Glutamatergic neuron (in vitro differentiated cells): Measurements from ENCODE around the gene MMP28. TPM values are rescaled to one million over a fixed set of nuclear protein-coding genes. Genes with fewer than 3 reads are reported as not detected.

Experiments
- DNase-seq: peaks from one replicate; pipeline ENCODE4 v3.0.0; 2022
- H3K27ac Mint-ChIP-seq: one replicate; pipeline ENCODE4 v1.8.0; 2020; ENCODE audit warnings: mild to moderate bottlenecking, mixed read lengths, inconsistent platforms; ENCODE audit not compliant: unreplicated experiment
- H3K27me3 Mint-ChIP-seq: one replicate; pipeline ENCODE4 v1.8.0; 2020; ENCODE audit warnings: mild to moderate bottlenecking, moderate library complexity, mixed read lengths, inconsistent platforms; ENCODE audit not compliant: unreplicated experiment
- H3K36me3 Mint-ChIP-seq: one replicate; pipeline ENCODE4 v1.8.0; 2020; ENCODE audit warnings: mild to moderate bottlenecking, mixed read lengths, inconsistent platforms; ENCODE audit not compliant: unreplicated experiment
- H3K4me1 Mint-ChIP-seq: one replicate; pipeline ENCODE4 v1.8.0; 2020; ENCODE audit warnings: mild to moderate bottlenecking, low read depth, mixed read lengths, inconsistent platforms; ENCODE audit not compliant: unreplicated experiment
- H3K4me3 Mint-ChIP-seq: one replicate; pipeline ENCODE4 v1.8.0; 2020; ENCODE audit warnings: mild to moderate bottlenecking, mixed read lengths, inconsistent platforms; ENCODE audit not compliant: unreplicated experiment
- H3K9me3 Mint-ChIP-seq: one replicate; pipeline ENCODE4 v1.8.0; 2020; ENCODE audit warnings: mild to moderate bottlenecking, moderate library complexity, mixed read lengths, inconsistent platforms; ENCODE audit not compliant: unreplicated experiment
- total RNA-seq: library from RNA; stranded (reverse); fragmentation: NEBNext Ultra II Directional; extraction: Animal tissue kit (Norgen Biotek cat#: 25700); gene quantifications from one replicate; pipeline ENCODE4 v1.2.1, GENCODE V29; 2021; ENCODE audit not compliant: unreplicated experiment
- TF ChIP-seq, protein P1 (sequence below): fragments of 200-600 bp; sonication (generic); IDR thresholded peaks from one replicate; pipeline ENCODE4 v1.5.0; 2021; ENCODE audit not compliant: partially characterized antibody, unreplicated experiment

Gene MMP28
- total RNA-seq, 1 donor from 2014 or later = 0.49 TPM

DNA sequence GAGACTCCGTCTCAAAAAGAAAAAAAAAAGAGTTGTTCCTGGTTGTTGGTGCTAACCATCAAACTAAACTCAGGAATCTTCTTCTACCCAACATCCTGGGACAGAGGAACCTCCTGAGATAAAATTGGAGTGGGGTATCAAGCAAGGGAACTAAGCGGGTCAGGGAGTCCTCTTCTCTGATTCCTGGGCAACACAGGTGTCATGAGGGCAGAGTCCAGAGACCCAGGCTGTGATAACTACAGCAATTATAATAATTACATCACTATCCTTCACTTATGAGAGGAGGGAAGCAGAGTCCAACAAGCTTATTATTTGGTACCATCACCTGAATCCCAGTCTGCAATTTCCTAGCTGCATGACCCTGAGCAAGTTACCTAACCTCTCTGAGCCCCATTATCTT lies 26.6 kb downstream of the MMP28 start:
- Mint-ChIP-seq H3K4me3 (no peak overlapping the region), H3K27ac (no peak overlapping the region), H3K36me3 (no peaks in the 10 kb centered on the region), H3K27me3 (peaks cover 3% of the 10 kb centered on the region), H3K4me1 (peaks cover 6% of the 10 kb centered on the region), H3K9me3 (peaks cover 5% of the 10 kb centered on the region)
- DNase-seq = no peak
- TF ChIP-seq, protein P1, sequence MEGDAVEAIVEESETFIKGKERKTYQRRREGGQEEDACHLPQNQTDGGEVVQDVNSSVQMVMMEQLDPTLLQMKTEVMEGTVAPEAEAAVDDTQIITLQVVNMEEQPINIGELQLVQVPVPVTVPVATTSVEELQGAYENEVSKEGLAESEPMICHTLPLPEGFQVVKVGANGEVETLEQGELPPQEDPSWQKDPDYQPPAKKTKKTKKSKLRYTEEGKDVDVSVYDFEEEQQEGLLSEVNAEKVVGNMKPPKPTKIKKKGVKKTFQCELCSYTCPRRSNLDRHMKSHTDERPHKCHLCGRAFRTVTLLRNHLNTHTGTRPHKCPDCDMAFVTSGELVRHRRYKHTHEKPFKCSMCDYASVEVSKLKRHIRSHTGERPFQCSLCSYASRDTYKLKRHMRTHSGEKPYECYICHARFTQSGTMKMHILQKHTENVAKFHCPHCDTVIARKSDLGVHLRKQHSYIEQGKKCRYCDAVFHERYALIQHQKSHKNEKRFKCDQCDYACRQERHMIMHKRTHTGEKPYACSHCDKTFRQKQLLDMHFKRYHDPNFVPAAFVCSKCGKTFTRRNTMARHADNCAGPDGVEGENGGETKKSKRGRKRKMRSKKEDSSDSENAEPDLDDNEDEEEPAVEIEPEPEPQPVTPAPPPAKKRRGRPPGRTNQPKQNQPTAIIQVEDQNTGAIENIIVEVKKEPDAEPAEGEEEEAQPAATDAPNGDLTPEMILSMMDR = no peak

DNA sequence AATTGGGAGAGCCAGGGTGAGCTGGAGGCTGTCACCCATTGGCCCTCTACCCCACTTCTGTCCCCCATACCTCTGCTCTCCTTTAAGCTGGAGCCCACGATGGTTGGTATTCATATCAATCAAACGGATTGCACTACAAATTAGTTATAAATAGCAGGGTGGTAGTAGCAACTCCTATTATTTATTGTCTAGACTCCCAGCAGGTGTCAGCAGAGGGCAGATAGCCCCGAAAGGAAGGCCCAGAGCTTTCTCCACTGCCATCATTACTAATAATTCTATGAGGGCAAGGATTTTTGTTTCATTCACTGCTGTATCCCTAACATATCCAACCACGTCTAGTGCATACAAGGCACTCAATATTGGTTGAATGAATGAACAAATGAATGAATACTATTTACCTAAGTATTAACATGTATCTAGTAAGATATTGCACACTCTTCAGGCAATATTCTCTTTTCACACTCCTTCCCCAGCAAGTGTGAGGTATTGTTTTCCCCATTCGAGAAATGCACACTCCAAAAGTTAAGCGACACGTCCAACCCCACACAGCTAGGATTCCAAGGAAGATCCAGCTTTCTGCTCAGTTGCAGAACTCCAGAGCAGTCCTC lies 28.4 kb downstream of the MMP28 start:
- TF ChIP-seq, protein P1 = no peak
- Mint-ChIP-seq H3K27me3 (peaks cover 3% of the 10 kb centered on the region), H3K4me3 (no peak overlapping the region), H3K9me3 (peaks cover 5% of the 10 kb centered on the region), H3K4me1 (peaks cover 3% of the 10 kb centered on the region), H3K36me3 (no peaks in the 10 kb centered on the region), H3K27ac (no peak overlapping the region)
- no peak for DNase-seq

DNA sequence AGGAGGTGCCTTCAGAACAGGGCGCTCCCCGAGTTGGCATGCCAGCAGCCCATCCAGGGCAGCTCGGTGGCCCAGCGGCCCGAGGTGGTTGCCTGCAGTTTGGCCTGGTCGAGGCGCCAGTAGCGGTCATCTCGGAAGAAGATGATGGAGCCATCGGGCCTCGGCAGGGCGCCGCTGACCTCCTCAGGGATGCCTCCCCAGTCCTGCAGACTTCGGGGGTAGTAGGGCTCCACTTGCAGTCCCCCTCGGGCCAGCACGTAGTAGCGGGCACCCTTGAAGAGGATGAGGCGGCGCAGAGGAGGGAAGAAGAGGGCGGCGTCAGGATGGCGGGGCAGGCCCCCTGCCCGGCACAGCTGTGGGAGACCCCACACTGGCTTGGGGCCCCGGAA lies 29.0 kb downstream of the MMP28 start:
- Mint-ChIP-seq H3K27me3 (peaks cover 3% of the 10 kb centered on the region), H3K4me1 (peaks cover 3% of the 10 kb centered on the region), H3K27ac (no peak overlapping the region), H3K4me3 (no peak overlapping the region), H3K9me3 (peaks cover 5% of the 10 kb centered on the region), H3K36me3 (peaks cover 3% of the 10 kb centered on the region)
- TF ChIP-seq, protein P1 = no peak
- no peak for DNase-seq

DNA sequence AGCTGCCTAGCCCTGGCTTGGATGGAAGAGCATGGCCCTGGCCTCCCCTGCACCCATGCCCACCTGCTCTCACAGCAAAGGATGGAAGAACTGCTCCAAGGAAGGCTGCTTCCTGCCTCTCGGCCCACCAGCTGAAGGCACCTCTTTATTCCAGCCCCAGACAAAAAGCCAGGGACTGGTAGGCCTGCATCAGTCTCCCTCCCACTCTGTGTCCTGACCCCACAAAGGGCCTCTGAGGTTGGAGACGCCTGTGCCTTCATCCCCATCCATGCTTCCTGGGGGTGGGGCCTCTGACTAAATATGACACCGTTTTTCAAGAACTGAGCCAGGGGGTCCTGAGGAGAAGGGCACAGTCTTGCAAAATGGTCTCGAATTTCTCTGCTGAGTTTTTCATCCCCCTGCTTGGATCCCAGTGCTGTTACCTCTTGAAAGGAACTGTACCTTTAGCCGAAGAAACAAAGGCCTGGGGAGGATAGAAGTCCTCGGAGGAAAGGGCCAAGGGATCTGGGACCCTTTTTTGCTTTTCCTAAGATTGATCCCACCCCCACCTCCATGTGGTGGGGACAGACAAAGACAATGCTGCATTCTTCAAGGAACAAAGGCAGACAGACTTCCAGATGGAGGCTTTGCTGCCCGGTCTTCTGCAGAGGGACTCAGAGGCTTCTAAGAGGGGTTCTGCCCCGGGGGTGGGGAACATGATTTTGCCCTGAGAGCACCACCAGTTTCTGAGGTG lies 29.5 kb downstream of the MMP28 start:
- Mint-ChIP-seq H3K27ac (no peak overlapping the region), H3K4me1 (peaks cover 3% of the 10 kb centered on the region), H3K4me3 (no peak overlapping the region), H3K27me3 (peaks cover 3% of the 10 kb centered on the region), H3K9me3 (peaks cover 5% of the 10 kb centered on the region), H3K36me3 (peaks cover 3% of the 10 kb centered on the region)
- TF ChIP-seq, protein P1 = no peak
- no peak for DNase-seq

DNA sequence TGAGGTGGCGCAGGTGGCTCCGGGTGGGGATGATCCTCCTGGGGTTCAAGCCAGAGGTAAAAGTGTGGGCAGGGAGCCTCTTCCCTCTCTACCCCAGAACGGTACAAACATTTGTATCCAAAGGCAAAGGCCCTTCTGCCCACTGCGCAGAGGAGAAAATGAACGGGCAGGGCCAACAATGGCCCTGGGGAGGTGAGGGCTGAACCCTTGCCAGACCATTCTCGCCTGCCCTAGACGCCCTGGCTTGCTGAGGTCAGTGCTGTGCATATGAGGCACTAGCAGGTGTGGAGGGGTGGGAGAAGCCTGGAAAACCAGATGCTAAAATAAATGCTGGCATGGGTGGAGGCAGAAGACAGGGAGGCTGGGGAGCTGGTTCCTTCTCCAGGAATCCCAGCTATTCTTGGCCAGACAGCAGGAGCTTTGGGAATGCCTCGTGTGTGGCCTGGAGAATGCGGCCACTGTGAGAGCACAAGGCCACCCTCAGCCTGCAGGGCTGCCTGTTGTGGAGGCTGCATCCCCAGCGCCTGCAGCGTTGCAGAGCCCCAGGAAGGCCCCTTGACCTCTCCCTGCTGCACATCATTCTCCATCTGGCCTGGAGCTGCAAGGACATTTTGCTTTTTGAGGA lies 30.2 kb downstream of the MMP28 start:
- DNase-seq = no peak
- peak overlapping the region; percentile 62 for H3K27ac Mint-ChIP-seq
- peaks cover 5% of the 10 kb centered on the region for H3K9me3 Mint-ChIP-seq
- peak overlapping the region; percentile 87 for H3K4me3 Mint-ChIP-seq
- TF ChIP-seq, protein P1 = no peak
- peaks cover 3% of the 10 kb centered on the region for H3K27me3 Mint-ChIP-seq
- H3K36me3 Mint-ChIP-seq = peaks cover 3% of the 10 kb centered on the region
- peaks cover 3% of the 10 kb centered on the region for H3K4me1 Mint-ChIP-seq
